GM18520 (cell line): ENCODE measurements around the gene ASPA.
"Not testable (repeated sequence)": the region's sequence is repeated elsewhere in the genome, so short reads cannot be mapped to it uniquely, and the experiment has no call there.

Source experiments
- ATAC-seq: cut with Tn5 transposase; IDR thresholded peaks from one replicate; pipeline ENCODE4 v1.9.1; 2021; ENCODE audit not compliant: unreplicated experiment

ASPA gene

GRCh38 chr17:3475812-3476610, at the start of gene ASPA:
Gene ASPA (plus strand): TSS chr17:3475997. CDS start chr17:3476160, 163 bp downstream.
- ATAC-seq, result no peak

GRCh38 chr17:3433215-3433614, 42.6 kb upstream of the ASPA start:
- ATAC-seq, result not testable (repeated sequence)

GRCh38 chr17:3433741-3434140, 42.1 kb upstream of the ASPA start, which contains the start of gene OR1E2:
Gene OR1E2 (minus strand): TSS chr17:3433841. CDS start chr17:3433841, 0 bp downstream.
- no peak for ATAC-seq

- ATAC-seq, result no peak
Measured at GRCh38 chr17:3438368-3438767, 37.4 kb upstream of the ASPA start.

- no peak for ATAC-seq
Measured at GRCh38 chr17:3440451-3440850, 35.3 kb upstream of the ASPA start.

GRCh38 chr17:3447625-3448024, 28.2 kb upstream of the ASPA start:
- no peak for ATAC-seq

- no peak for ATAC-seq
Measured at GRCh38 chr17:3448059-3448665, 27.6 kb upstream of the ASPA start.

- not testable (repeated sequence) for ATAC-seq
Measured at GRCh38 chr17:3466355-3466754, 9.4 kb upstream of the ASPA start.

GRCh38 chr17:3469529-3469928, 6.3 kb upstream of the ASPA start:
- no peak for ATAC-seq

GRCh38 chr17:3471599-3471998, 4.2 kb upstream of the ASPA start, which contains the start of gene SPATA22:
Gene SPATA22 (minus strand): TSS chr17:3471819. CDS start chr17:3469325, 2,494 bp downstream.
- no peak for ATAC-seq

GRCh38 chr17:3472137-3472536, 3.7 kb upstream of the ASPA start:
- no peak for ATAC-seq

- no peak for ATAC-seq
Measured at GRCh38 chr17:3474212-3474611, 1.6 kb upstream of the ASPA start.

GRCh38 chr17:3475251-3475685, 529 bp upstream of the ASPA start:
- no peak for ATAC-seq

GRCh38 chr17:3479988-3480387, 4.2 kb downstream of the ASPA start:
- ATAC-seq, result no peak

- ATAC-seq, result no peak
Measured at GRCh38 chr17:3482852-3483251, 7.1 kb downstream of the ASPA start.

- no peak for ATAC-seq
Measured at GRCh38 chr17:3485481-3486068, 9.8 kb downstream of the ASPA start.

- ATAC-seq, result no peak
Measured at GRCh38 chr17:3497101-3497500, 21.3 kb downstream of the ASPA start.

GRCh38 chr17:3501344-3501743, 25.5 kb downstream of the ASPA start:
- ATAC-seq, result no peak

- no peak for ATAC-seq
Measured at GRCh38 chr17:3502466-3502865, 26.7 kb downstream of the ASPA start.

- ATAC-seq, result no peak
Measured at GRCh38 chr17:3503285-3503684, 27.5 kb downstream of the ASPA start.

- ATAC-seq, result no peak
Measured at GRCh38 chr17:3505008-3505407, 29.2 kb downstream of the ASPA start.

- ATAC-seq, result no peak
Measured at GRCh38 chr17:3506054-3506453, 30.3 kb downstream of the ASPA start.
